SIG-M5 (cell line): ENCODE data around the gene IL1RAPL2.
"Not testable (repeated sequence)": the region's sequence is repeated elsewhere in the genome, so short reads cannot be mapped to it uniquely, and the experiment has no call there.

Source experiments
- DNase-seq: peaks from one replicate; lab custom pipeline; 2025; lab: John Stamatoyannopoulos, UW

The IL1RAPL2 gene

DNA sequence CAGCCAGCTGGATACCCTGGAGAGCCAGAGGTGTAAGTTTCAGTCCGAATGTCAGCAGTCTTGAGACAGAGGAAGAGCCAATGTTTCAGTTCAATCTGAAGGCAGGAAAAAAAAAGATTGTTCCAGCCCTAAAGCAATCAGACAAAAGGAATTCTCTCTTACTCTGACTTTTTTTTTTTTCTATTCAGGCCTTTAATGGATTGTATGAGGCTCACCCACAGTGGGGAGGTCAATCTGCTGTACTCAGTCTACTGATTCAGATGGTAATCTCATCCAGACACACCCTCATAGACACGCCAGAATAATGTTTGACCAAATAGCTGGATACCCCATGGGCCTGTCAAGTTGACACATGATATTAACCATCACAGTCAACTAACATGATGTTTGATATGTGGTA lies 602.6 kb downstream of the IL1RAPL2 start:
- no peak for DNase-seq

DNA sequence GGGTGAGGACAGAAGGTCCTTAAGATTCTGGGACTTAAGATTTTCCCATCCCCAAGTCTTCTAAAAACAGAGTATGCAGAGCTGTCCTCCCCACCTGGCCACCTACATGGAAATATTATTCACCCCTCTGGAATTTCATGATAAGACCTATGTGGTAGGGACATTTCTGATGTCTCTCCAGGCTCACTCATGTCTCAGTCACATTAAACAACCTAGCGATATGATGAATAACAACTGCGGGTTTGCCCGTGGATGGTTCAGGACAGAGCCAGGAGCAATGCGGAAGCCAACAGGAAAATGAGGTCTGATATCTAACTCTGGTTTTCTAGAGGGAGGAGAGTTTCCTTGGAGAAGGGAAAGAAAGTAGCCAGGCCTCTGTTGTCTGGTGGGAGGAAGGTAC lies 607.1 kb downstream of the IL1RAPL2 start:
- no peak for DNase-seq

DNA sequence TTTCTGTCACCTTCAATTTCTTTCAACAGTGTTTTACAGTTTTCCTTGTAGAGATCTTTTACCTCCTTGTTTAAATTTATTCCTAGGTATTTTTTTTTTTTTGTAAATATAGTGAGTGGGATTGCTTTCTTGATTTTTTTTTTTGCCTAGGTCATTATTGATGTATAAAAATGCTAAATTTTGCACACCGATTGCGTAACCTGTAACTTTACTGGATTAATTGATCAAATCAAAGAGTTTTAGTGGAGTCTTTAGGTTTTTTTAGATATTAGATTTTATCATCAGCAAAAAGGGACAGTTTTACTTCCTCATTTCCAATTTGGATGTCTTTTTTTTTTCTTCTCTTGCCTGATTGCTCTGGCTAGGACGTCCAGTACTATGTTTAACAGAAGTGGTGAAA lies 613.6 kb downstream of the IL1RAPL2 start:
- DNase-seq: no peak

DNA sequence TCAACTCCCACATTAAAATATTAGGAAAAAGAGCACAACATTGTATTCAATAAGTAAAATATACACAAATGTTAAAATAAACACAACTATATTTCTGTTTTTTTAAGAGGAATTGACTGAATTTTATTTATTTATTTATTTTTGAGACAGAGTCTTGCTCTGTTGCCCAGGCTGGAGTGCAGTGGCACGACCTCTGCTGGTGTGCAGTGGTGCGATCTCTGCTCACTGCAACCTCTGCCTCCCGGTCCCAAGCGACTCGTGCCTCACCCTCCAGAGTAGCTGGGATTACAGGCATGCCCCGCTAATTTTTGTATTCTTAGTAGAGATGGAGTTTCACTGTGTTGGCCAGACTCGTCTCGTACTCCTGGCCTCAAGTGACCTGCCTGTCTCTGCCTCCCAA lies 623.1 kb downstream of the IL1RAPL2 start:
- no peak for DNase-seq

DNA sequence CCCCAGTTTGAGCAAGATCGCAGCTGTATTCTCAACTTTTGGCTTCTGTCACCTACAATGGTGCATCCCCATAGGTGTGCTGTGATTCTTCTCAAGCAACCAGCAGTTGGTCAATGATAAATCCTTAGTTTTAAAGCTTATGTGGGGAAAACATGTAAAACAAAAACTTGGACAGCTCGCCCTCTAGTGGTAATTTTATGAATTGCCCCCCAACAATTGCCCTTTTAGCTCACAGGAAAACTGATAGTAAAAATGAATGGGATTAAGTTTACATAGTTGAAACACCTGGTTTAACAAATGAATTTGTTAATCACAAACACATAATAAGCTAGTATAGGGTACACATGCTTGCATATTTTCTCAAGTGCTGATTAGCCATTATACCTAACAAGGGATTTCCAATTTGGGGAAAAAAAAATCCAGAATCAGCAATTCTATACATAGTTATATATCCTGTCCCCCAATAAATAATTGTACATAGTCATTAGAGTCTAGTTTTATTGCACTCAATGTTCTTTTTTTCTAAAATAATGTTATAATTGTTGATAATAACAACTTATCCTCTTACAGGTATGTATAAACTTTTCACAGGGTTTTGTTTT lies 624.4 kb downstream of the IL1RAPL2 start:
- no peak for DNase-seq

DNA sequence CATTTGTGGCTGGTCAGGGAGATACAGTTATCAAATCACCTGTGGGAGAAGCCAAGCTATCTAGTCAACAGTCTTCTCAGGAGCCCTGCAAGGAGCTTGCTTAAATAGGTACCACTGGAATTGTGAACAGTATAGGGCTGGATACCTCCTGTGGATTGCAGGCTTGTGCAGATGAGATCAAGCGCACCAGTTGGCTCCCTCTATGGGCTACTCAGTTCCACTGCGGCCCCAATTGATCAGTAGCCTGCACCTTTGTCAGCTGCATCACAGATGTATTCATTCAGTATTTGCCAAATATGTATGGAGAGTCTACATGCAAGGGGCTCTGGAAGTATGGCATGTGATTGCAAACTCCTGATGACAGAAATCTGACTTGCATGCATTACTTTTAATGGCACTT lies 625.9 kb downstream of the IL1RAPL2 start:
- no peak for DNase-seq

DNA sequence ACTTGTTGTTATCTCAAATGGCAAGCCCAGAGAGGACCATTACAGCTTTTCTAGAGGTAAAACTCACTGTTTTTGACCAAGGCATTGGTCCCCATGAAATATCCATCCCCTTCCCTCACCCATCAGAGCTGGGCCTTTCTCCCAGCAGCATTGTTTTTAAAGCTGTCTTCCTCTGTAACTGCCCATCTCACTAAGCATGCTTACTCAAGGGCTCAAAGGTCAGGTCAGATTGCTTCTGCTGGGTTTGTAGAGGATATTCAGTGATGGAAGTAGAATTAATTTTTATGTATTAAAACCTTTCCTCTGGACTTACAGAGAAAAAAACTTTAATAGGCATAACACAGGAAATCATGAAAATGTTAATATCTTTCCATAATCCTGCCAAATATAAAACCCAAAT lies 643.4 kb downstream of the IL1RAPL2 start:
- no peak for DNase-seq

DNA sequence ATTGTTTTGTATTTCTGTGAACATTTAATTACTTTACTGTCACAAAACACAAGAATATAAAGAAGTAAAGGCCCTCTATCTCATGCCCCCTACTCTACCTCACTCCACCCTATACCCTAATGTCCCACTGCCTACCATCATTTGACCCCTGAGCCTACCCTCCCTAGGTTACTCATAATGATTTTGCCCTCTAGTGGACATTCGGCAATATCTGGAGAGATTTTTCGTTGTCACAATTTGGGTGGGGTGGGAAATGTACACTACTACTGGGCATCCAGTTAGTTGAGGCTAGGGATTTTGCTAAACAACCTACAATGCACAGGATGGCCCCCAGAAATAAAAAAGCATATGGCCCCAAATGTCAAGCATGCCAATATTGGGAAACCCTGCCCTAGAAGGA lies 644.3 kb downstream of the IL1RAPL2 start:
- DNase-seq: no peak

DNA sequence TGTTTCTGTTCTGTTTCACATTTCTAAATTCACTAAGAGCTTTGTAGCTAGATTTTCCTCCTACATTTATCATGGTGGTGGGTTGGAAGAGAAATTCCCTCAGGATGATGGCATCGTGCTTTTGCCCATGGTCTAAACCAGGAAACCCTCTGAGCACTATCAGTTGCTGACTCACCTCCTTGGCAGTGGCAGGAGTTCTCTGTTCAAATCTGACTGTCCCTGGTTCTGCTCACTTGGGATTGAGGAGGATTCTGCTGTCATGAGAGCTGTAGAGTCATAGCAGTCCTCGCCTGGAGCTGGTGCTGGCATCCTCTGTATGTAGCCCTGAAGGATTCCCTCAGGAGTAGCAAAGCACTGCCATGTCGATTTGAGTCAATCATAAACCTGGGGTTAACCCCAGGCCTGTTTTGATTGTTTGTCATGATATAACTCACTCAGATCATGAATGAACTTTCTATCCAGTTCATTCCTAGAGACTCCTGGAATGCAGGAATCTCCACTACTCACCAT lies 645.1 kb downstream of the IL1RAPL2 start:
- no peak for DNase-seq

DNA sequence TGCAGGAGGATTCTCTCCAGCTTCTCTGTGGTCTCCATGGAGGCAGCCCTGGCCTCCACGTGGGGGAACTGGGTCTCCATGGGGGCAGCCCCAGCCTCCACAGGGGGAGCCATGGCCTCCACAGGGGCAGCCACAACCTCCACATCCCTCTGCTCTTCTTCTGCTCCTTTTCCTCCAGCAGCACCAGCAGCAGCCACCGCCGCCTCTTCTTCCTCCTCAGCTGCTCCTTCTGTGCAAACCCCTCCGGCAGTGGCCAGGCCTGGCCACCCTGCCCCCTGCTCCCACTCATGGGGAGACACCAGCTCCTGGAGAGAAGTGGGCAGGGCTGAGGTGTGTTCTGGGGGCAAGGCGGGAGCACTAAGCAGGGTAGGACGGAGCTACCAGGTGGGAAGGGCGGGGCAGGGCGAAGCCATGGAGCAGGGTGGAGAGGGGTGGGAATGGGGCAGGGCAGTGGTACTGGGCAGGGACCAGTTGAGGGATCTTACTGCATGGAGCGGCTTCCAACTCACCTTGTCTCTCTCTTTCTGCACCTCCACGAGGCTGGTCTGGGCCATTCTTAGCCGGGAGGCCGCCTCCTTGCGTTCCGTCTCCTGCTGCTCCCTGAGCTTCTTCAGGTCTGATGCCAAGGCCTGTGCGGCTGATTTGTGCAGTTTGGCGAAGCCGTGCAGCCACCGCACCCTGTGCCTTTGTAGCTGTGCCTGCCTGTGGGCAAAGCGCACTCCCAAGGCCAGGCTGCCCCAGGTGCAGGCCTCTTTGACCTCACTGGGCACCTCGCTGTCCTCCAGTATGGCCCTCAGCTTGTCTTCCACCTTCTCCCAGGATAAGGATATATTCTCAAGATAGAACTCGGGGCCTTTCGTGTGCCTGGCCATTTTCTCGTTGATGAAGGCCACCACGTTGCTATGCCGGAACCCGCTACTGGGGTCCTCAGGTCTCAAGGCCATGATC lies 653.7 kb downstream of the IL1RAPL2 start:
- no peak for DNase-seq

DNA sequence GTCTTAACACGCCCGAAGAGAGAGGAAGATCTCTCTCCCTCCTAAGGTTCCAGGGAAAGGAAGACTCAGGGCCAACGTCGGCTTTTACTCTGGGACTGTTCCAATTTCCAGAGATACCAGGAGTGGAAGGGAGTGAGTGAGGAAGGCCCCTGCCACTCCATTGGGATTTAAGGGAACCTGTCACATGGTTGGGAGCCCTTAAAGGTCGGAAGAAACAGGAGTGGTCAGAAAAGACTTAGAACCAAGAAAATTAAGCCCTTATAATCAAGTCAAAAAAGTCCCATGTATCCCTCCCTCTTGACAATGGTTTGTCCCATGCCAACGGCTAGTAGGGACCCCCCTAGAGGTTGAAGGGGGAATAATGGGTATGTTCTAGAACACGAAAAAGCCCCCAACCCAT lies 654.6 kb downstream of the IL1RAPL2 start, which contains the start of gene TEX13A:
TSS of gene TEX13A (minus strand) at position 59 of the 400 bp plus-strand sequence. CDS start 297 bp downstream, outside the sequence.
- DNase-seq: no peak

DNA sequence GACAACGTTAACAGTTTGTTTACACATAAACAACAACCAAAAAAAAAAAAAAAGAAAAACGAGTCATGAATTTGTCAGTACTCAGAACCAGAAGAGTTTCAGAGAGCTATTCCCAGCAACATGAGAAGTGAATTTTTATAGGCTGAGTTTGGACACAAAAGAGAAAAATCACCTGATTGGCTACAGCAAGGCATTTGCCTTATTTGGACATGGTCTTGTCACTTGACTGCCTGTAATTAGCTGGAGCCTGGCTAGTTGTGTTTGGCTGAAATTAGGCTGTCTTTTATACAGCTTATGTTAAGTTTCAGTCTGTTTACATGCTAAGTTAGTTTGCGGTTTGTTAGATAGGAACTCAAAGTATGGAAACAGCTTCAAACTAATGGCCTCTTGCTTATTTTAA lies 655.4 kb downstream of the IL1RAPL2 start:
- DNase-seq: no peak

DNA sequence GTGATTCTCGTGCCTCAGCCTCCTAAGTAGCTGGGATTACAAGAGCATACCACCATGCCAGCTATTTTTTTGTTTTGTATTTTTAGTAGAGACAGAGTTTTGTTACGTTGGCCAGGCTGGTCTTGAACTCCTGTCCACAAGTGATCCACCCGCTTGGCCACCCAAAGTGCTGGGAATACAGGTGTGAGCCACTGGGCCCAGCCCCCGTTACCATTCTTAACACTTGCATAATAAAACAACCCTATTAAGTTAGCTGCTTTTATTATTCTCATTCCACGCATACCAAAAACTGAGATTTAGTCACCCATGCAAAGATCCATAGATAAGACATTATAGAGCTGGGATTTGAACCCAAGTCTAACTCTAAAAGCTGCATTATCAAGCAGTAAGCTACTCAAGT lies 660.5 kb downstream of the IL1RAPL2 start:
- no peak for DNase-seq

DNA sequence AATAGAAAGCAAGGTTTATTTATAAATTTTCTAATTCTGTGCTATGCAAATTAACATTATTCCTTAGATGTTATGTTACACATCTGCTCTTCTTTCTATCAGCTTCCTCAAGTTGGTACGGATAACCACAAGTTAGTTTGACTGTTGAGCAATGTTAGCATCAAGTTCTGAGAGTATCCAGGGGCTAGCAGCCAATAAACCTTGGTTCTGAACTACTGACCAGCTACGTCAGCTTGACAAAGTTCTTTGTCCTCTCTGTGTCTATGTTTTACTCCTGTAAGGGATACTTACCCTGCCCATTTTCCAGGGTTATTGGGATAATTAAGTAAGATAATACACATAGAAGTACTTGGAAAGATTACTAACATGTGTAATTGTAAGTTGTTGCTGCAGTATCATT lies 662.6 kb downstream of the IL1RAPL2 start:
- no peak for DNase-seq

DNA sequence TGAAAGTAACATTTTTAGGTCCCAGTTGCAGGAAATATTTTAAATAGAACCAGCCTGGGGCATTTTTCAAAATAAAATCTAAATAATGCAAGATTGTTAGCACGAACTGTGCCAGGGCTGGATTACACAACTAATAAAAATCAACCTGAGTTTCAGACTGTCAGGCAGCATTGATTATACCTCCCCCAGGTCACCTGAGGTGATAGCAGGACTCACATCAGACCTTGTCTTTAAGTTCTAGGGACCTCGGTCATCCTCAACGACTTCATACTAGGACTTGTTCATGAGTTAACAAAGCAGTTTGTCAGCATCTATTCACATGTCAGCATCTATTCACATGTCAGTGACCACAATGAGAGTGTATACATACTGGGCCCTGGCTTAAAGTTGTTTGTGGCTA lies 663.1 kb downstream of the IL1RAPL2 start:
- no peak for DNase-seq

DNA sequence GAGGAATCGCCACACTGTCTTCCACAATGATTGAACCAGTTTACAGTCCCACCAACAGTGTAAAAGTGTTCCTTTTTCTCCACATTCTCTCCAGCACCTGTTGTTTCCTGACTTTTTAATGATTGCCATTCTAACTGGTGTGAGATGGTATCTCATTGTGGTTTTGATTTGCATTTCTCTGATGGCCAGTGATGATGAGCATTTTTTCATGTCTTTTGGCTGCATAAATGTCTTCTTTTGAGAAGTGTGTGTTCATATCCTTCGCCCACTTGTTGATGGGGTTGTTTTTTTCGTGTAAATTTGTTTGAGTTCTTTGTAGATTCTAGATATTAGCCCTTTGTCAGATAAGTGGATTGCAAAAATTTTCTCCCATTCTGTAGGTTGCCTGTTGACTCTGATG lies 671.4 kb downstream of the IL1RAPL2 start:
- DNase-seq: not testable (repeated sequence)

DNA sequence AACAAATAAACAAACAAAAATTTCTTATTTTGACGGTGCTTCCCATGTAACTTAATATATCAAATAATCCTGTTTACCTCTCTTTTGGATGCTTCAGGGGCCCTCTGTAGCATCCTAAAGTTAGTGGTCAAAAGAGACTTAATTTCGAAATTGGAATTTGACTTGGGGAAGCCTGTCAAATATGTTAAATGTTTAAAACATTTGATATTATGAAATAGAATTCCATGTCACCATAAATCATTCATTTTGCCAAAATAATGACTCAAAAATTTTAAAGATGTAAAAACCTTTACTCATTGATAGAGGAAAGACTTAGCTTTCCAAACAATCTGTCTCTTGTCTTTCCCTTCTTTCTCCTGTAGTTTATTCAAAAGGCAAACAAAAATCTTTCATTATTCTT lies 675.1 kb downstream of the IL1RAPL2 start:
- no peak for DNase-seq

DNA sequence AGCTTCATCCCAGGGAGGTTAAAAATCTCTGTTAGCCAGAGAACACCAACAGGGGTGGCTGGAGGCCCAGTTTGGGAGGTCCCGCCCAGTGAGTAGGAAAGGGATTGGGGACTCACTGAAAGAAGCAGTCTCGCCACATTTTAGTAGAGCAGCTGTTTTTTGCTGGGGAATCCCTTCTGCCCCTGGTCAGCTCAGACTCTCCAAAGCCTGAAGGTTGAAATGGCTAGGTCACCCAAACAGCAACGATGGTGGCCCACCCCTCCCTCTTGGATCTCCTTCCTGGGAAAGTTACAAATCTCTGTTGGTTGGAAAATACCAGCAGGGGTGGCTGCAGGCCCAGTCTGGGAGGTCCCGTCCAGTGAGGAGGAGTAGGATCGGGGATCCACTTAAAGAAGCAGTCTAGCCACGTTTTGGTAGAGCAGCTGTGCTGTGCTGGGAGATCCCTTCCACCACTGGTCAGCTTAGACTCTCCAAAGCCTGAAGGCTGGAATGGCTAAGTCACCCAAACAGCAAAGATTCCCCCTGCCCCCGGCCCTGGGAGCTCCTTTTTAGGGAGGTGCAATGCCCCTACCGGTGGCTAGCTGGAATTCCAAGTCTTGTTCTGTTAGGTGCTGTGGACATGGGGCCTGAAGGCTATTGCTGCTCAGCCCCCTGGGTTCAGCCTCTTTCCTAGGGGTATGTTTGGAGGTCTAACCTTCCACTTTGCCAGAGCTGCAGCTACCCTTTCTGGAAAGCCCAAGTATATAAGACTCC lies 694.5 kb downstream of the IL1RAPL2 start:
- no peak for DNase-seq

DNA sequence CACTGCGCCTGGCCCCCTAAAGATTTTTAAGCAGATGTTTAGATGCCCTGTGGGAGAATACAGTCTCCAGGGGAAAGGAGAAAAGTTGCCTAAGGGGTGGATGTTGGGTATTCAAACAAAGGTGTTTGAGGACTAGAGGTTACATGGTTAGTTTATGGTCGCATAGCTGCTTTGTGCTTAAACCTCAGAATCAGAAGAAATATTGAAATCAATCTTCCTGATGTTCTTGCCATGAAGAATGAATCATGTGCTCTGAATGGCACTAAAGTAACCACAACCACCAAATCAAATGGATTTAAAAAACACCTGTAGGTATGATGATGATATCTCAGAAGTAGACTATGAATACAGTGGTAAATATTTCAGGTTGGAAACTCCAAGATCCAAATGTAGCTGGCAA lies 697.2 kb downstream of the IL1RAPL2 start:
- no peak for DNase-seq

DNA sequence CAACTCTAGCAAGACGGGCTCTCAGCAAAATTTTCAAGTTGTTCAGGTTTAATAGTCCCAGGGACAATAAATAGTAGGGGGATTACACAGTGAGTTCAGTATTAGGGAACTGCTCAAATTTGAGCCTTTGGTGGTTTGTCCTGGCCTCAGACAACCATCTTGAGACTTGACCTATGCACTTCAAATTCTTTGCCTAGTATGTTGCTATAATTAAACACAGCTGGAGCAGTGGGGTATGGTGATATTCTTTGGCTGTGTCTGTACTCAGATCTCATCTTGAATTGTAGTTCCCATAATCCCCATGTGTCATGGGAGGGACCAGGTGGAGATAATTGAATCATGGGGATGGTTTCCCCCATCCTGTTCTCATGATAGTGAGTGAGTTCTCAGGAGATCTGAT lies 697.8 kb downstream of the IL1RAPL2 start:
- no peak for DNase-seq

DNA sequence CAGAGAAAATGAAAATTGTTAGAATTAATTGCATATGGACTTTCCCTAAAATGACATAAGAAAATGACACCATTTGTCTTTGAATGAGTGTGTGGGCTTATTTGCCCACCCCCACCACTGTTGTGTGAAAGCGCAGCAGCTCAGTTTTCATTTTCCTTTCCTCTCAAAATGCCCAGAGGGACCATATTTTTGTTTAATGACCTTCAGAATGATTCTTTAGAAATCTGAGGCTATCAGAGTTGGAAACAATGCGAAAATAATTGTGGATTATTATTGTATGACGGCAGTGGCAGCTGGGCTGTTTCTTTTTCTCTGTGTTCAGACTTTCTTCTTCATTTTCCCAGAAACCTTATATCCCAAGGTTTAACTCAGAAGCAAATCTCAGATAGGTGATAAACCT lies 699.1 kb downstream of the IL1RAPL2 start:
- no peak for DNase-seq

DNA sequence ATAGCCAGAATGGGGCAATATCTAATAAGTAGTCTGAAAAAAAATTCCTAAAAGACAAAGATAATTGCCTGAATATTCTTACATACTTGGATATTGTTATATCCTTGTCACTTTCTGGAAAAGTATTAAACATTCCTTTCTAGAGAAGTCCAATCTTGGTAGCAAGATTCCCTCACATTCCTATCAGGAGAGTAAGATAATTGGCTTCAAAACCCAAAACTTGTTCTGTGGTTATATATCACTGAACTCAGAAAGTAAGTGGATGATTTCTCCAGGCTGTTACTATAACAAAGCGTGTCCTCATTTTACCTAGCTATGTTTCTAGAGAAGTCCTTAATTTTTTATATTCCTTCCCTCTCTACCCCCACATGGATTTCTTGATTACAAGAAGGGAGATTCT lies 700.5 kb downstream of the IL1RAPL2 start:
- DNase-seq: no peak

DNA sequence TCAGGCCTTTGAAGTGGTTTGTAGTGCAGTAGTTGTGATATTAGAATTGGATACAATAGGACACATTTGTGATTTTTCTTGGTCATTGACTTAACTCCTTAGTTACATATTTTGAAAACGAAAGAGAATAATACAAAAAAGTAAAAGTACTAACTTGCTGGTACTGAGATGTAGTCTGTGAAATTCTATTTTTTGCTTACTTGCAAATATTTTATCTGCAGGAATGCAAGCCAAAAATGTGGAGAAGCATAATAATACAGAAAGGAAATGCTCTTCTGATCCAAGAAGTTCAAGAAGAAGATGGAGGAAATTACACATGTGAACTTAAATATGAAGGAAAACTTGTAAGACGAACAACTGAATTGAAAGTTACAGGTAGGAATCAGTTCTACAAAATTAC lies 701.2 kb downstream of the IL1RAPL2 start:
- no peak for DNase-seq
